HEK293 (cell line): ENCODE measurements around the gene SYNC.

Experiments
- CTCF ChIP-seq: fragments of 450-650 bp; formaldehyde crosslinking; IDR thresholded peaks from 2 replicates; pipeline ENCODE4 v1.5.1; 2016; ENCODE audit warnings: missing biosample characterization, missing genetic modification characterization
- KLF9 ChIP-seq: fragments of 450-650 bp; formaldehyde crosslinking; IDR thresholded peaks from 2 replicates; pipeline ENCODE4 v1.5.1; 2016; ENCODE audit warnings: missing biosample characterization, missing genetic modification characterization, low read depth
- MYNN ChIP-seq: fragments of 450-650 bp; formaldehyde crosslinking; IDR thresholded peaks from 2 replicates; pipeline ENCODE4 v1.5.1; 2016; ENCODE audit warnings: missing biosample characterization, missing genetic modification characterization, borderline replicate concordance
- REPIN1 ChIP-seq: fragments of 450-650 bp; formaldehyde crosslinking; IDR thresholded peaks from 2 replicates; pipeline ENCODE4 v1.5.1; 2017; ENCODE audit warnings: missing biosample characterization, missing genetic modification characterization, low read depth
- SCRT2 ChIP-seq: fragments of 450-650 bp; formaldehyde crosslinking; IDR thresholded peaks from 2 replicates; pipeline ENCODE4 v1.5.1; 2016; ENCODE audit warnings: missing biosample characterization, missing genetic modification characterization
- SP3 ChIP-seq: fragments of 450-650 bp; formaldehyde crosslinking; IDR thresholded peaks from 2 replicates; pipeline ENCODE4 v1.5.1; 2016; ENCODE audit warnings: missing biosample characterization, missing genetic modification characterization
- TRIM28 ChIP-seq: IDR thresholded peaks from 2 replicates; pipeline ENCODE4 v1.6.1; 2011; ENCODE audit warnings: low read length, control low read depth, borderline replicate concordance
- ZBTB17 ChIP-seq: fragments of 450-650 bp; formaldehyde crosslinking; IDR thresholded peaks from 2 replicates; pipeline ENCODE4 v1.5.1; 2016; ENCODE audit warnings: missing biosample characterization, missing genetic modification characterization
- ZBTB21 ChIP-seq: fragments of 450-650 bp; formaldehyde crosslinking; IDR thresholded peaks from 2 replicates; pipeline ENCODE4 v1.5.1; 2017; ENCODE audit warnings: missing biosample characterization, missing genetic modification characterization
- ZBTB49 ChIP-seq: fragments of 450-650 bp; formaldehyde crosslinking; IDR thresholded peaks from 2 replicates; pipeline ENCODE4 v1.5.1; 2016; ENCODE audit warnings: missing biosample characterization, missing genetic modification characterization, low read depth
- ZBTB6 ChIP-seq: fragments of 450-650 bp; formaldehyde crosslinking; IDR thresholded peaks from 2 replicates; pipeline ENCODE4 v1.5.1; 2017; ENCODE audit warnings: missing biosample characterization, missing genetic modification characterization
- ZEB2 ChIP-seq: fragments of 450-650 bp; formaldehyde crosslinking; IDR thresholded peaks from 2 replicates; pipeline ENCODE4 v1.5.1; 2016; ENCODE audit warnings: missing biosample characterization, missing genetic modification characterization
- ZNF140 ChIP-seq: fragments of 450-650 bp; formaldehyde crosslinking; IDR thresholded peaks from 2 replicates; pipeline ENCODE4 v1.5.1; 2016; ENCODE audit warnings: missing biosample characterization, missing genetic modification characterization
- ZNF184 ChIP-seq: fragments of 450-650 bp; IDR thresholded peaks from 2 replicates; pipeline ENCODE4 v1.5.1; 2018; ENCODE audit warnings: missing biosample characterization, mild to moderate bottlenecking, missing genetic modification characterization
- ZNF214 ChIP-seq: fragments of 450-650 bp; formaldehyde crosslinking; IDR thresholded peaks from 2 replicates; pipeline ENCODE4 v1.5.1; 2017; ENCODE audit warnings: missing biosample characterization, mild to moderate bottlenecking, missing genetic modification characterization, borderline replicate concordance
- ZNF280D ChIP-seq: fragments of 450-650 bp; formaldehyde crosslinking; IDR thresholded peaks from 2 replicates; pipeline ENCODE4 v1.5.1; 2016; ENCODE audit warnings: missing biosample characterization, missing genetic modification characterization
- ZNF391 ChIP-seq: fragments of 450-650 bp; formaldehyde crosslinking; IDR thresholded peaks from 2 replicates; pipeline ENCODE4 v1.5.1; 2016; ENCODE audit warnings: low read depth, missing biosample characterization, missing genetic modification characterization, borderline replicate concordance
- ZNF394 ChIP-seq: fragments of 450-650 bp; formaldehyde crosslinking; IDR thresholded peaks from 2 replicates; pipeline ENCODE4 v1.5.1; 2016; ENCODE audit warnings: missing biosample characterization, missing genetic modification characterization, mild to moderate bottlenecking, moderate library complexity, borderline replicate concordance
- ZNF398 ChIP-seq: fragments of 450-650 bp; formaldehyde crosslinking; IDR thresholded peaks from 2 replicates; pipeline ENCODE4 v1.5.1; 2017; ENCODE audit warnings: missing biosample characterization, missing genetic modification characterization
- ZNF555 ChIP-seq: fragments of 450-650 bp; formaldehyde crosslinking; conservative IDR thresholded peaks from 2 replicates; pipeline ENCODE4 v1.5.1; 2017; ENCODE audit warnings: missing biosample characterization, mild to moderate bottlenecking, missing genetic modification characterization, inconsistent platforms
- ZNF596 ChIP-seq: fragments of 450-650 bp; IDR thresholded peaks from 2 replicates; pipeline ENCODE4 v1.5.0; 2018; ENCODE audit warnings: missing biosample characterization, mild to moderate bottlenecking, missing genetic modification characterization, moderate library complexity
- ZNF600 ChIP-seq: fragments of 450-650 bp; formaldehyde crosslinking; IDR thresholded peaks from 2 replicates; pipeline ENCODE4 v1.5.1; 2016; ENCODE audit warnings: missing biosample characterization, missing genetic modification characterization
- ZNF76 ChIP-seq: fragments of 450-650 bp; formaldehyde crosslinking; IDR thresholded peaks from 2 replicates; pipeline ENCODE4; 2016; ENCODE audit warnings: low read depth, missing biosample characterization, missing genetic modification characterization, borderline replicate concordance
- ZSCAN5A ChIP-seq: fragments of 450-650 bp; formaldehyde crosslinking; IDR thresholded peaks from 2 replicates; pipeline ENCODE4 v1.5.1; 2016; ENCODE audit warnings: missing biosample characterization, missing genetic modification characterization

Gene SYNC

GRCh38 chr1:32716312-32717148, 14.0 kb upstream of the SYNC start (continued):
- TF ChIP-seq CTCF (tag by site-specific recombination) (no peak), ZNF394 (tag by site-specific recombination) (no peak), REPIN1 (tag by site-specific recombination) (no peak), ZNF184 (tag by site-specific recombination) (no peak), ZBTB17 (0 out of 2 replicates have a peak, but pooled peaks have one; percentile 44), ZBTB49 (tag by site-specific recombination) (no peak), ZNF214 (no peak), ZSCAN5A (tag by site-specific recombination) (no peak), ZNF76 (tag by site-specific recombination) (peak; percentile 69; the same call in 1 of the 2 replicates), TRIM28 (peak; percentile 76; the same call in 1 of the 2 replicates), ZBTB21 (tag by site-specific recombination) (no peak), MYNN (tag by site-specific recombination) (no peak), ZNF140 (no peak), SCRT2 (tag by site-specific recombination) (peak; percentile 63), ZNF596 (tag by site-specific recombination) (no peak), ZNF398 (tag by site-specific recombination) (no peak), KLF9 (tag by site-specific recombination) (peak; percentile 82), ZNF280D (no peak), ZBTB6 (no peak), ZEB2 (0 out of 2 replicates have a peak, but pooled peaks have one; percentile 30), ZNF600 (peak; percentile 67; the same call in 1 of the 2 replicates), ZNF391 (tag by site-specific recombination) (no peak; the same call in 1 of the 2 replicates), ZNF555 (tag by site-specific recombination) (no peak), SP3 (peak; percentile 96)
